Measurements from ENCODE around the gene TNFRSF9. TPM values are rescaled to one million over a fixed set of nuclear protein-coding genes. Genes with fewer than 3 reads are reported as not detected.

TNFRSF9 gene
- total RNA-seq, 1 experiment from 2014 or later, result not detected

- Histone ChIP-seq H3K27me3 (no peaks in the 10 kb centered on the region), H3K9me3 (no peaks in the 10 kb centered on the region), H3K36me3 (no peaks in the 10 kb centered on the region), H3K4me3 (no peak overlapping the region)
- no peak for DNase-seq
Measured at GRCh38 chr1:7869136-7869920, 71.3 kb downstream of the TNFRSF9 start.

GRCh38 chr1:7868070-7868780 is 72.4 kb downstream of the TNFRSF9 start:
- Histone ChIP-seq H3K9me3 (no peaks in the 10 kb centered on the region), H3K4me3 (no peak overlapping the region), H3K27me3 (no peaks in the 10 kb centered on the region), H3K36me3 (no peaks in the 10 kb centered on the region)
- no peak for DNase-seq

GRCh38 chr1:7865978-7866377 is 74.7 kb downstream of the TNFRSF9 start:
- DNase-seq, result no peak
- no peak overlapping the region for H3K4me3 ChIP-seq

More at GRCh38 chr1:7865978-7866377, 74.7 kb downstream of the TNFRSF9 start:
- no peaks in the 10 kb centered on the region for H3K36me3 ChIP-seq
- H3K27me3 ChIP-seq, result no peaks in the 10 kb centered on the region
- no peaks in the 10 kb centered on the region for H3K9me3 ChIP-seq

Other genes with a start within 250 kb of the TNFRSF9 start
- gene VAMP3, start 169.5 kb downstream of the TNFRSF9 start, total RNA-seq (2014; rRNA removed; shearing (Covaris generic); ENCODE audit: low replicate concordance), result 87.1 and 124 TPM in 2 replicates
- gene PER3, start 156.5 kb downstream of the TNFRSF9 start, total RNA-seq (2014; rRNA removed; shearing (Covaris generic); ENCODE audit: low replicate concordance), result 0.67 and 1.2 TPM in 2 replicates
- gene UTS2, start 87.8 kb downstream of the TNFRSF9 start, total RNA-seq (2014; rRNA removed; shearing (Covaris generic); ENCODE audit: low replicate concordance), result not detected in 2 replicates
- gene PARK7, start 20.9 kb upstream of the TNFRSF9 start, total RNA-seq (2014; rRNA removed; shearing (Covaris generic); ENCODE audit: low replicate concordance), result 398 and 501 TPM in 2 replicates
- gene ERRFI1, start 85.5 kb upstream of the TNFRSF9 start, total RNA-seq (2014; rRNA removed; shearing (Covaris generic); ENCODE audit: low replicate concordance), result 66.9 and 104 TPM in 2 replicates

All from MG63 (cell line).